HCT116 (cell line): ENCODE measurements around the gene DUOXA1. TPM values are rescaled to one million over a fixed set of nuclear protein-coding genes. Genes with fewer than 3 reads are reported as not detected.

ENCODE experiments used
- ATAC-seq: fragments of 200-7000 bp; cut with Tn5 transposase; 2 replicates; pipeline ENCODE4 v1.9.1; 2020; ENCODE audit warnings: mild to moderate bottlenecking, moderate library complexity
- BruUV-seq: library from RNA; stranded (reverse); fragments of 400-500 nt; replicated peaks from 2 replicates; lab custom pipeline; 2021; lab: Mats Ljungman, UMichigan
- CTCF ChIA-PET: fragments of 300-600 bp; sonication (Branson Sonifier 250); formaldehyde crosslinking; loops from one replicate; lab custom pipeline; 2021; ENCODE audit warnings: antibody characterized with exemption; lab: Charles Lee
- POLR2A ChIA-PET: fragments of 300-600, 350-600 bp; sonication (Branson Sonifier 250); formaldehyde crosslinking; loops from one replicate; lab custom pipeline; 2021; ENCODE audit warnings: antibody characterized with exemption; lab: Charles Lee
- RAD21 ChIA-PET, 2 experiments: fragments of 300-600 bp; sonication (Branson Sonifier 250); formaldehyde crosslinking; loops; one replicate each; lab custom pipeline; 2023; ENCODE audit warnings: low total read pairs in 2 of 2; ENCODE audit not compliant: uncharacterized antibody in 2 of 2, unreplicated experiment in 2 of 2, low non-redundant PET in 1 of 2; lab: Charles Lee
- DNase-seq: peaks from one replicate; pipeline ENCODE4 v3.0.0-alpha.2; 2010; ENCODE audit warnings: low read depth, low spot score
- H2AFZ ChIP-seq: fragments of 200-600 bp; shearing (Covaris generic), sonication (generic); 2 replicates; pipeline ENCODE4 v1.6.1; 2017; ENCODE audit warnings: low read depth, mixed run types, mixed read lengths, antibody characterized with exemption, low read length; ENCODE audit not compliant: poor library complexity, severe bottlenecking
- H3K27ac ChIP-seq: 2 replicates; pipeline ENCODE4 v1.5.1; 2012; ENCODE audit warnings: low read depth, low read length
- H3K27me3 ChIP-seq: fragments of 200-600 bp; sonication (generic); 2 replicates; pipeline ENCODE4 v1.6.1; 2016; ENCODE audit warnings: mixed run types, low read length, mixed read lengths; ENCODE audit not compliant: insufficient read depth
- H3K36me3 ChIP-seq, 2 experiments: fragments of 200-500 bp in 1 of 2; fragments of 200-600 bp in 1 of 2; sonication (Bioruptor generic) in 1 of 2; sonication (generic) in 1 of 2; 2 replicates each; pipeline versions ENCODE4 v1.5.1 to v1.6.1; 2014 to 2016; ENCODE audit warnings: low read length in 2 of 2, inconsistent platforms in 1 of 2, mixed read lengths in 1 of 2, mixed run types in 1 of 2; ENCODE audit not compliant: insufficient read depth in 2 of 2, control insufficient read depth in 1 of 2
- H3K4me1 ChIP-seq, 2 experiments: fragments of 200-600 bp in 1 of 2; sonication (generic) in 1 of 2; 2 replicates each; pipeline versions ENCODE4 v1.5.1 to v1.6.1; 2012 to 2017; ENCODE audit warnings: low read length in 2 of 2, inconsistent platforms in 1 of 2, mild to moderate bottlenecking in 1 of 2, mixed read lengths in 1 of 2, mixed run types in 1 of 2, moderate library complexity in 1 of 2; ENCODE audit not compliant: insufficient read depth in 2 of 2, control insufficient read depth in 1 of 2
- H3K4me2 ChIP-seq: fragments of 200-600 bp; sonication (generic); 2 replicates; pipeline ENCODE4 v1.6.1; 2017; ENCODE audit warnings: mixed run types, low read length, mixed read lengths
- H3K4me3 ChIP-seq, 2 experiments: fragments of 200-600 bp in 1 of 2; sonication (generic) in 1 of 2; replicated peaks in 1 of 2; 2 replicates each; pipeline ENCODE4 v1.5.1; 2011 to 2016; ENCODE audit warnings: low read length in 2 of 2, control low read depth in 1 of 2, low read depth in 1 of 2, mild to moderate bottlenecking in 1 of 2, mixed read lengths in 1 of 2, mixed run types in 1 of 2
- H3K79me2 ChIP-seq: fragments of 200-600 bp; sonication (generic); 2 replicates; pipeline ENCODE4 v1.6.1; 2017; ENCODE audit warnings: mild to moderate bottlenecking, mixed run types, low read length, moderate library complexity, mixed read lengths; ENCODE audit not compliant: insufficient read depth
- H3K9ac ChIP-seq: fragments of 200-600 bp; sonication (generic); 2 replicates; pipeline ENCODE4 v1.6.1; 2016; ENCODE audit warnings: low read length, mixed read lengths
- H3K9me2 ChIP-seq: fragments of 200-600 bp; sonication (generic), shearing (Covaris generic); 2 replicates; pipeline ENCODE4 v1.6.1; 2017; ENCODE audit warnings: mixed run types, mild to moderate bottlenecking, moderate library complexity; ENCODE audit not compliant: insufficient read depth
- H3K9me3 ChIP-seq, 2 experiments: fragments of 200-500 bp in 1 of 2; fragments of 200-600 bp in 1 of 2; sonication (Bioruptor generic) in 1 of 2; sonication (generic) in 1 of 2; 2 replicates each; pipeline ENCODE4 v1.6.1; 2014 to 2017; ENCODE audit warnings: low read length in 2 of 2, mixed read lengths in 2 of 2, inconsistent platforms in 1 of 2, low read depth in 1 of 2, mild to moderate bottlenecking in 1 of 2, mixed run types in 1 of 2, moderate library complexity in 1 of 2; ENCODE audit not compliant: control insufficient read depth in 1 of 2, insufficient read depth in 1 of 2
- H4K20me1 ChIP-seq: fragments of 200-600 bp; sonication (generic), shearing (Covaris generic); 2 replicates; pipeline ENCODE4 v1.6.1; 2017; ENCODE audit warnings: mixed run types, mild to moderate bottlenecking, moderate library complexity; ENCODE audit not compliant: insufficient read depth
- EGR1 ChIP-seq: IDR thresholded peaks from 2 replicates; pipeline ENCODE4 v1.6.1; 2012; ENCODE audit warnings: low read depth
- EZH2phosphoT487 ChIP-seq: fragments of 200-600 bp; IDR thresholded peaks from 2 replicates; pipeline ENCODE4 v1.6.1; 2018; ENCODE audit warnings: antibody characterized with exemption, borderline replicate concordance
- POLR2AphosphoS5 ChIP-seq: IDR thresholded peaks from 2 replicates; pipeline ENCODE4 v1.6.1; 2011; ENCODE audit warnings: mild to moderate bottlenecking, low read depth, low read length, moderate library complexity
- RAD21 ChIP-seq: IDR thresholded peaks from 2 replicates; pipeline ENCODE4 v1.6.1; 2012; ENCODE audit warnings: low read depth, mild to moderate bottlenecking
- REST ChIP-seq: IDR thresholded peaks from 2 replicates; pipeline ENCODE4 v1.6.1; 2012; ENCODE audit warnings: low read depth
- YY1 ChIP-seq: IDR thresholded peaks from 2 replicates; pipeline ENCODE4 v1.6.1; 2011; ENCODE audit warnings: low read length, low read depth, moderate library complexity, mild to moderate bottlenecking; ENCODE audit not compliant: insufficient replicate concordance; ENCODE audit errors: extremely low read depth
- intact Hi-C: fragments of 100-400 bp; cut with micrococcal nuclease; formaldehyde crosslinking; loops from 2 replicates; pipeline ENCODE4 v1.10.0; 2022
- total RNA-seq: library from RNA; stranded (reverse); gene quantifications from one replicate; pipeline ENCODE4 v1.2.1, GENCODE V29; 2021; ENCODE audit not compliant: unreplicated experiment
- TF ChIP-seq, protein P1 (sequence below), 3 experiments: fragments of 200-600 bp in 1 of 3; sonication (generic) in 1 of 3; IDR thresholded peaks in 2 of 3; conservative IDR thresholded peaks in 1 of 3; 2 replicates each; pipeline ENCODE4 v1.5.1; 2012 to 2017; ENCODE audit warnings: low read depth in 2 of 3, low read length in 2 of 3, antibody characterized with exemption in 1 of 3, borderline replicate concordance in 1 of 3, control low read depth in 1 of 3, mild to moderate bottlenecking in 1 of 3, mixed read lengths in 1 of 3, mixed run types in 1 of 3, moderate library complexity in 1 of 3; ENCODE audit not compliant: insufficient read depth in 1 of 3

Gene DUOXA1
- total RNA-seq, 1 experiment from 2014 or later = 2.3 TPM

- TF ChIP-seq REST (no peak), YY1 (no peak), RAD21 (no peak), POLR2AphosphoS5 (no peak), EGR1 (no peak), EZH2phosphoT487 (no peak)
- TF ChIP-seq, protein P1, sequence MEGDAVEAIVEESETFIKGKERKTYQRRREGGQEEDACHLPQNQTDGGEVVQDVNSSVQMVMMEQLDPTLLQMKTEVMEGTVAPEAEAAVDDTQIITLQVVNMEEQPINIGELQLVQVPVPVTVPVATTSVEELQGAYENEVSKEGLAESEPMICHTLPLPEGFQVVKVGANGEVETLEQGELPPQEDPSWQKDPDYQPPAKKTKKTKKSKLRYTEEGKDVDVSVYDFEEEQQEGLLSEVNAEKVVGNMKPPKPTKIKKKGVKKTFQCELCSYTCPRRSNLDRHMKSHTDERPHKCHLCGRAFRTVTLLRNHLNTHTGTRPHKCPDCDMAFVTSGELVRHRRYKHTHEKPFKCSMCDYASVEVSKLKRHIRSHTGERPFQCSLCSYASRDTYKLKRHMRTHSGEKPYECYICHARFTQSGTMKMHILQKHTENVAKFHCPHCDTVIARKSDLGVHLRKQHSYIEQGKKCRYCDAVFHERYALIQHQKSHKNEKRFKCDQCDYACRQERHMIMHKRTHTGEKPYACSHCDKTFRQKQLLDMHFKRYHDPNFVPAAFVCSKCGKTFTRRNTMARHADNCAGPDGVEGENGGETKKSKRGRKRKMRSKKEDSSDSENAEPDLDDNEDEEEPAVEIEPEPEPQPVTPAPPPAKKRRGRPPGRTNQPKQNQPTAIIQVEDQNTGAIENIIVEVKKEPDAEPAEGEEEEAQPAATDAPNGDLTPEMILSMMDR (IDR thresholded peaks at IDR 0.05 in 2 of 3, conservative IDR thresholded peaks at IDR 0.05 in 1 of 3; ENCODE audit: borderline replicate concordance in 1 of 3, insufficient read depth in 1 of 3, low read depth in 2 of 3, low read length in 2 of 3) = no peak
- no peak overlapping the region for H2AFZ ChIP-seq
- H3K4me2 ChIP-seq = no peak overlapping the region
- H3K4me1 ChIP-seq = no peaks in the 10 kb centered on the region
- RAD21 ChIA-PET = no interaction called here
- H3K79me2 ChIP-seq = no peaks in the 10 kb centered on the region
- intact Hi-C loops = no loop called here
- no peaks in the 10 kb centered on the region for H4K20me1 ChIP-seq
- DNase-seq = no peak
- ATAC-seq = no peak
- H3K9me2 ChIP-seq = no peaks in the 10 kb centered on the region
- H3K9me3 ChIP-seq = no peaks in the 10 kb centered on the region
- BruUV-seq = no TSS peak
- H3K27ac ChIP-seq = no peak overlapping the region
- H3K9ac ChIP-seq = no peak overlapping the region
- H3K27me3 ChIP-seq = peaks cover 7% of the 10 kb centered on the region; the same call in 1 of the 2 replicates
- no peak overlapping the region for H3K4me3 ChIP-seq
- no peaks in the 10 kb centered on the region for H3K36me3 ChIP-seq
- CTCF ChIA-PET = no interaction called here
- POLR2A ChIA-PET = no interaction called here
These were observed 34.0 kb downstream of the DUOXA1 start for GRCh38 chr15:45095661-45096060.
